ENCODE results near the gene CNTN5. TPM values are rescaled to one million over a fixed set of nuclear protein-coding genes. Genes with fewer than 3 reads are reported as not detected.

Gene CNTN5
- total RNA-seq, 1 experiment from 2014 or later, result not detected

GRCh38 chr11:99370549-99371216 is 349.9 kb downstream of the CNTN5 start:
- H3F3A ChIP-seq (ENCODE audit: low read length, unreplicated experiment), result no peaks in the 10 kb centered on the region
- ChIA-PET POLR2A (ENCODE audit: unreplicated experiment) (interaction anchor here (0.7 kb wide), 1 partner anchor 657 kb away, joined by 4 read pairs; no protein-coding TSS in a partner anchor), CTCF (no interaction called here)
- no peaks in the 10 kb centered on the region for H3K27me3 ChIP-seq (ENCODE audit: low read length)
- H3K36me3 ChIP-seq (ENCODE audit: low read depth, low read length), result no peaks in the 10 kb centered on the region
- H3K4me1 ChIP-seq (ENCODE audit: insufficient read depth, low read length), result 0 out of 2 replicates have a peak, but pooled peaks cover 5% of the 10 kb centered on the region
- H3K4me2 ChIP-seq (ENCODE audit: low read length), result peak overlapping the region; percentile 51
- no peaks in the 10 kb centered on the region for H3K79me2 ChIP-seq (ENCODE audit: low read length)
- H2AFZ ChIP-seq (ENCODE audit: low read length), result no peak overlapping the region
- H3K4me3 ChIP-seq (ENCODE audit: low read length), result no peak overlapping the region
- ATAC-seq, result peak; percentile 99
- H3K9me2 ChIP-seq (replicated peaks; ENCODE audit: low read length), result no peaks in the 10 kb centered on the region
- peak; percentile 75 for DNase-seq
- intact Hi-C loops (cut with micrococcal nuclease), result no loop called here
- H3K27ac ChIP-seq (ENCODE audit: low read length), result no peak overlapping the region
- no peaks in the 10 kb centered on the region for H3K9me3 ChIP-seq (ENCODE audit: low read length)
- H4K20me1 ChIP-seq (ENCODE audit: low read length), result no peaks in the 10 kb centered on the region
- no peak overlapping the region for H3K9ac ChIP-seq (ENCODE audit: low read length)
- TF ChIP-seq CTCF (conservative IDR thresholded peaks at IDR 0.05; ENCODE audit: low read depth, low read length) (no peak), EZH2phosphoT487 (IDR thresholded peaks at IDR 0.05; ENCODE audit: borderline replicate concordance, low read length) (no peak), EZH2 (IDR thresholded peaks at IDR 0.05; ENCODE audit: low read length, unreplicated experiment) (no peak)
- no TSS peak for BruUV-seq (replicated peaks)

- peak; percentile 39 for DNase-seq
- no peaks in the 10 kb centered on the region for H3K9me3 ChIP-seq (ENCODE audit: low read length)
- no peaks in the 10 kb centered on the region for H3K36me3 ChIP-seq (ENCODE audit: low read depth, low read length)
- no TSS peak for BruUV-seq (replicated peaks)
- ATAC-seq, result peak; percentile 53
- H3K4me2 ChIP-seq (ENCODE audit: low read length), result no peak overlapping the region
- H2AFZ ChIP-seq (ENCODE audit: low read length), result no peak overlapping the region
- intact Hi-C loops (cut with micrococcal nuclease), result no loop called here
- no peak overlapping the region for H3K27ac ChIP-seq (ENCODE audit: low read length)
- H3K79me2 ChIP-seq (ENCODE audit: low read length), result no peaks in the 10 kb centered on the region
- no peaks in the 10 kb centered on the region for H3K27me3 ChIP-seq (ENCODE audit: low read length)
- CTCF ChIA-PET, result interaction anchor here (0.6 kb wide), 1 partner anchor 41 kb away, joined by 3 read pairs; no protein-coding TSS in a partner anchor
- H3K9me2 ChIP-seq (replicated peaks; ENCODE audit: low read length), result no peaks in the 10 kb centered on the region
- H3F3A ChIP-seq (ENCODE audit: low read length, unreplicated experiment), result no peaks in the 10 kb centered on the region
- POLR2A ChIA-PET (ENCODE audit: unreplicated experiment), result no interaction called here
- no peak overlapping the region for H3K9ac ChIP-seq (ENCODE audit: low read length)
- no peaks in the 10 kb centered on the region for H4K20me1 ChIP-seq (ENCODE audit: low read length)
- TF ChIP-seq CTCF (conservative IDR thresholded peaks at IDR 0.05; ENCODE audit: low read depth, low read length), result no peak
- no peak for TF ChIP-seq EZH2phosphoT487 (IDR thresholded peaks at IDR 0.05; ENCODE audit: borderline replicate concordance, low read length)
- TF ChIP-seq EZH2 (IDR thresholded peaks at IDR 0.05; ENCODE audit: low read length, unreplicated experiment), result no peak
- no peak overlapping the region for H3K4me3 ChIP-seq (ENCODE audit: low read length)
- peaks cover 9% of the 10 kb centered on the region; the same call in 1 of the 2 replicates for H3K4me1 ChIP-seq (ENCODE audit: insufficient read depth, low read length)
These were observed 350.5 kb downstream of the CNTN5 start for GRCh38 chr11:99371257-99371656.

GRCh38 chr11:99376463-99376862 is 355.7 kb downstream of the CNTN5 start:
- H3K9ac ChIP-seq (ENCODE audit: low read length), result no peak overlapping the region
- H3K36me3 ChIP-seq (ENCODE audit: low read depth, low read length), result no peaks in the 10 kb centered on the region
- H3K27me3 ChIP-seq (ENCODE audit: low read length), result no peaks in the 10 kb centered on the region
- no peaks in the 10 kb centered on the region for H4K20me1 ChIP-seq (ENCODE audit: low read length)
- CTCF ChIA-PET, result no interaction called here
- TF ChIP-seq EZH2phosphoT487 (IDR thresholded peaks at IDR 0.05; ENCODE audit: borderline replicate concordance, low read length), result no peak
- no peak for TF ChIP-seq CTCF (conservative IDR thresholded peaks at IDR 0.05; ENCODE audit: low read depth, low read length)
- peaks cover 11% of the 10 kb centered on the region for H3K4me1 ChIP-seq (ENCODE audit: insufficient read depth, low read length)
- no peaks in the 10 kb centered on the region for H3F3A ChIP-seq (ENCODE audit: low read length, unreplicated experiment)
- no peaks in the 10 kb centered on the region for H3K79me2 ChIP-seq (ENCODE audit: low read length)
- no TSS peak for BruUV-seq (replicated peaks)
- POLR2A ChIA-PET (ENCODE audit: unreplicated experiment), result no interaction called here
- H3K4me2 ChIP-seq (ENCODE audit: low read length), result peak overlapping the region; percentile 27
- H3K27ac ChIP-seq (ENCODE audit: low read length), result no peak overlapping the region
- H2AFZ ChIP-seq (ENCODE audit: low read length), result no peak overlapping the region
- no peak; the same call in 1 of the 2 replicates for ATAC-seq
- intact Hi-C loops (cut with micrococcal nuclease), result no loop called here
- peak; percentile 56 for DNase-seq
- no peaks in the 10 kb centered on the region for H3K9me2 ChIP-seq (replicated peaks; ENCODE audit: low read length)
- no peaks in the 10 kb centered on the region for H3K9me3 ChIP-seq (ENCODE audit: low read length)
- no peak overlapping the region for H3K4me3 ChIP-seq (ENCODE audit: low read length)
